Loucy (cell line): ENCODE measurements around the gene SLC9B2.

Source experiments
- H2AFZ ChIP-seq: fragments of 200-600 bp; sonication (generic); 2 replicates; pipeline ENCODE4 v1.6.0; 2016; ENCODE audit warnings: antibody characterized with exemption, mild to moderate bottlenecking, low read length, moderate library complexity
- H3F3A ChIP-seq: fragments of 200-600 bp; 2 replicates; pipeline ENCODE4 v1.6.0; 2016; ENCODE audit warnings: antibody characterized with exemption, low read depth, mild to moderate bottlenecking
- H3K27me3 ChIP-seq: fragments of 200-600 bp; sonication (generic); 2 replicates; pipeline ENCODE4 v1.6.1; 2014; ENCODE audit warnings: low read length, mild to moderate bottlenecking; ENCODE audit not compliant: insufficient read depth, poor library complexity, severe bottlenecking
- H3K36me3 ChIP-seq: fragments of 200-600 bp; sonication (generic); 2 replicates; pipeline ENCODE4 v1.6.1; 2016; ENCODE audit warnings: low read length; ENCODE audit not compliant: insufficient read depth
- H3K4me1 ChIP-seq: fragments of 200-600 bp; sonication (generic); 2 replicates; pipeline ENCODE4 v1.5.1; 2014; ENCODE audit warnings: low read length, mild to moderate bottlenecking; ENCODE audit not compliant: insufficient read depth, poor library complexity, severe bottlenecking
- H3K4me2 ChIP-seq: fragments of 200-600 bp; sonication (generic); 2 replicates; pipeline ENCODE4 v1.6.0; 2014; ENCODE audit warnings: antibody characterized with exemption, low read length, low read depth, mild to moderate bottlenecking; ENCODE audit not compliant: poor library complexity, severe bottlenecking
- H3K4me3 ChIP-seq: fragments of 200-600 bp; sonication (generic); 2 replicates; pipeline ENCODE4 v1.5.1; 2014; ENCODE audit warnings: low read length, mild to moderate bottlenecking, mixed read lengths; ENCODE audit not compliant: poor library complexity, severe bottlenecking
- H3K79me2 ChIP-seq: fragments of 200-600 bp; sonication (generic); 2 replicates; pipeline ENCODE4 v1.6.1; 2014; ENCODE audit warnings: low read length; ENCODE audit not compliant: insufficient read depth
- H3K9ac ChIP-seq: fragments of 200-600 bp; sonication (generic); 2 replicates; pipeline ENCODE4 v1.6.0; 2014; ENCODE audit warnings: mild to moderate bottlenecking, low read depth, low read length, moderate library complexity; ENCODE audit not compliant: poor library complexity, severe bottlenecking
- H3K9me2 ChIP-seq: fragments of 200-600 bp; sonication (generic); replicated peaks from 2 replicates; pipeline ENCODE4 v1.6.1; 2016; ENCODE audit warnings: low read depth, low read length, mixed read lengths
- H3K9me3 ChIP-seq: fragments of 200-600 bp; sonication (generic); 2 replicates; pipeline ENCODE4 v1.6.1; 2014; ENCODE audit warnings: mild to moderate bottlenecking, antibody characterized with exemption, low read length, low read depth; ENCODE audit not compliant: insufficient read depth
- H4K20me1 ChIP-seq: fragments of 200-600 bp; sonication (generic); 2 replicates; pipeline ENCODE4 v1.6.0; 2014; ENCODE audit warnings: antibody characterized with exemption, low read length, mild to moderate bottlenecking; ENCODE audit not compliant: insufficient read depth, poor library complexity, severe bottlenecking
- CTCF ChIP-seq: fragments of 200-600 bp; sonication (generic); conservative IDR thresholded peaks from 2 replicates; pipeline ENCODE4 v1.5.1; 2014; ENCODE audit warnings: mild to moderate bottlenecking, antibody characterized with exemption, low read length
- EZH2phosphoT487 ChIP-seq: fragments of 200-600 bp; IDR thresholded peaks from 2 replicates; pipeline ENCODE4 v1.6.1; 2018; ENCODE audit warnings: antibody characterized with exemption, mild to moderate bottlenecking, moderate library complexity, borderline replicate concordance

The SLC9B2 gene

GRCh38 chr4:103097112-103097511 is 20.6 kb upstream of the SLC9B2 start:
- Histone ChIP-seq H3K9me2 (no peaks in the 10 kb centered on the region), H3K4me3 (no peak overlapping the region), H3K36me3 (no peaks in the 10 kb centered on the region), H3K4me2 (no peak overlapping the region), H3K9ac (no peak overlapping the region), H3K79me2 (no peaks in the 10 kb centered on the region), H3F3A (no peaks in the 10 kb centered on the region), H3K4me1 (peaks cover 15% of the 10 kb centered on the region), H4K20me1 (no peaks in the 10 kb centered on the region), H2AFZ (no peak overlapping the region), H3K27me3 (no peaks in the 10 kb centered on the region), H3K9me3 (no peaks in the 10 kb centered on the region)
- TF ChIP-seq CTCF = no peak
- no peak for TF ChIP-seq EZH2phosphoT487

- H3K4me1 ChIP-seq = peaks cover 15% of the 10 kb centered on the region
- no peaks in the 10 kb centered on the region; the same call in 1 of the 2 replicates for H3K36me3 ChIP-seq
- TF ChIP-seq CTCF (no peak), EZH2phosphoT487 (no peak)
- no peaks in the 10 kb centered on the region for H3K27me3 ChIP-seq
- H3K9ac ChIP-seq = no peak overlapping the region
- H3K4me3 ChIP-seq = no peak overlapping the region
- H2AFZ ChIP-seq = no peak overlapping the region
- H3K4me2 ChIP-seq = no peak overlapping the region
- no peaks in the 10 kb centered on the region for H3K9me3 ChIP-seq
- H3K9me2 ChIP-seq = no peaks in the 10 kb centered on the region
- no peaks in the 10 kb centered on the region for H3K79me2 ChIP-seq
- no peaks in the 10 kb centered on the region for H4K20me1 ChIP-seq
- H3F3A ChIP-seq = no peaks in the 10 kb centered on the region
Observed at GRCh38 chr4:103095080-103095479, 18.5 kb upstream of the SLC9B2 start.

GRCh38 chr4:103092245-103092644 is 15.7 kb upstream of the SLC9B2 start:
- TF ChIP-seq CTCF (no peak), EZH2phosphoT487 (no peak)
- Histone ChIP-seq H3K79me2 (no peaks in the 10 kb centered on the region), H3K4me2 (no peak overlapping the region), H3K27me3 (no peaks in the 10 kb centered on the region), H3K9me3 (no peaks in the 10 kb centered on the region), H3K9me2 (no peaks in the 10 kb centered on the region), H4K20me1 (no peaks in the 10 kb centered on the region), H3K9ac (no peak overlapping the region), H3K4me1 (no peaks in the 10 kb centered on the region), H3F3A (no peaks in the 10 kb centered on the region), H3K36me3 (no peaks in the 10 kb centered on the region; the same call in 1 of the 2 replicates), H3K4me3 (no peak overlapping the region), H2AFZ (no peak overlapping the region)
